GM18907 (cell line): Measurements from ENCODE around the gene RCAN3.

ENCODE experiments used
- ATAC-seq: cut with Tn5 transposase; IDR thresholded peaks from one replicate; pipeline ENCODE4 v1.9.1; 2021; ENCODE audit warnings: mild to moderate bottlenecking, moderate library complexity; ENCODE audit not compliant: unreplicated experiment

RCAN3 gene

DNA sequence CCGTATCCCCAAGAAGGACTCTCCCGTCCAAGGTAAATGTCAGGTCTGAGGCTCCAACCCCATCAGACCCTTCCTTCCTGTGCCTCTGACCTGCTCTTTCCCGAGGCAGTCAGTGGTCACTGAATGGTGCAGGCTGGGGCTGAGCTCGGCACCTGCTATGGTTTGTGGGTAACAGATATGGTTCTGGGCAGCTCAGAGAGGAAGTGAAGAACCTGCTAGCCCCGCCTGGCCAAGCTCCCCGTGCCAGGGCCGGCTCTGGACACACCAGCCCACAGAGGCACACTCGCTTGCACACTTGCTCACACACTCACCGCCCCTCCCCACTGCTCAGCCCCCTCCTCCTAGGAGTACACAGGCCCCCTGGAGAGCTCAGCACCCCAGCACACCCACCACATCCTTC, 69.7 kb downstream of the RCAN3 start:
- ATAC-seq: no peak

DNA sequence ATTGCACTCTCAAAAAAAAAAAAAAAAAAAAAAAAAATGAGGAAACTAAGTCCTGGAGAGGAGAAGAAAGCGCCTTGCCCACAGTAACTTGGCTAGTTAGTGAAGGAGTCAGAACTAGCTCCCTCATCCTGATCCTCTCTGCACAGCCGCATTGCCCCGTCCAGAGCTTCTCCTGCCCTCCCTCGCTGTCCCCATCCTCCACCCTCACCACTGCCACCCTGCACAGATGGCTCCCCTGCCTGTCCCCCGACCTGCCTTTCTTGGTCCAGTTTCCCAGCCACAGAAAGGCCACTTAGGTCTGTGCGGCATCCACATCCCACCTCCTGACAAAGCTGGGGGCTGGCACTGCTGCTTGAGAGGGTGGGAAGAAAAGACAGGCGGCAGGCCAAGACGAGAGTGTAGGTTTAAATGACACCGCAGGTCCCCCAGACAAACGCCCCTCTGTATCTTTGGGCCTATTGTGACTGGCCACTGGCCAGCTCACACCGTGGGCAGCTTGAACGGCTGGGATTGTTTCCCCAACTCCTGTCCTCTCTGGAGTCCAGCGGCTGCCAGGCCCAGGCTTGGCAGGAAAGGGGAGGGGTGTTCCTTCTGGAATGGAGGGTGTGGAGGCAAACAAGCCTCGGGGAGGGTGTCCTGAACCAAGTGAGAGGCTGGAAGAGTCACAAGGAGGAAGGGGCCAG, 73.4 kb downstream of the RCAN3 start:
- no peak for ATAC-seq

DNA sequence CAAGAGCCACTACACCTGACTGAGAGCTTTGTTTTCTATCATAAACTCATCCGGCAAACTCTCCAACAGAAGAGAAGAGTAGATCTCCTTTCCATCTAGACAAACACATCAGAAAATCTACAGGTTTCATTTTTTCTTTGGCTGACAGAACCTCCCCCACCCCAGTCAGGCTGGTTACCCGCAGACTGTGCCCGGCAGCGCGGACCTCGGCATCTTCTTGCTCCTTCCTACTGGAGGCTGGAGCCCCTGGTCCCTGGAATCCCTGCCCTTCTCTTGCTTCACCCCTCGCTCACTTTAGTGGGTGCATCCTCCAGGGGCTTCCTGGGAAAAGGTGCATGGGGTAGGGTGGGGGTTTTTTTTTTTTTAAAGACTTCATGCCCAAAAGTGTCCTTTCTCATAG, 76.2 kb downstream of the RCAN3 start:
- no peak for ATAC-seq

DNA sequence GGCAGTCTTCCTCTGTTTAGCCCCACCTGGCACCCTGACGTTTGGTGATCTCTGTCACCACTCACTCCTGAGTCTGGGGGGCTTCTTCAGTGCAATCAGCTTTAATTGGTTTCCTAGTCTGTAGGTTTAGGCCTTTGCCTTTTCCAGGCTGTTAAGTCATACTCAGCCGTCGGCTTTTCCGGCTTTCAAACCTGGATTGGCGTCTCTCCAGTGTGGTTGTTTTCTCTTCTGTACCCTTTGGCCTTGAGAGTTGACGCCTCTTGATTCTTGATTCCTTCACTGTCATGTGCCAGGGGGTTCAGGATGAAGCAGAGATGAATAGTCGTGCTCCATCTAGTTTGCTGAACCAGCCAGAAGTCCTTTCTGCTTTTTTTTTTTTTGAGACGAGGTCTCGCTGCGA, 78.1 kb downstream of the RCAN3 start:
- no peak for ATAC-seq

DNA sequence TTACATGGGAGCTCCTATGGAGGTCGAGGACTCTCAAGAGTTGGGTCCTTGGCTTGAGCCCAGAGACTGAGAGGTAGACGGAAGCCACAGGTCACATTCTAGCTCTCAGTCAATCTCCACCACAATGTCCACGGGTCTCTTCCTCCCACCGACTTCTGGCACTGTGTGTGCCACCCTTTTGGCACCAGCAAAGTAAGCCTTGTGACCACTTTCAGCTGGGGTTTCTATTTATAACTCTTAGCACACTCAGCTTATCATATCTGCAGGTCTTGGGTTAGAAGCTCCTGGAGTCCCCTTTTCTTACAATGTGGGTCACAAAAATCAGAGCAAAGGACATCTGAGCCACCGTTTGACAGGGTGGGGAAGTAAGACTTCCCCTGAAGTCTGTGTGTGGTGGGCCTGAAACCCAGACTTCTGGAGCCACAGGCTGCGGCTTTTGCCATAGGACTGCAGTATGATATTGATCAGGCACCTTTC, 81.6 kb downstream of the RCAN3 start:
- ATAC-seq: no peak

DNA sequence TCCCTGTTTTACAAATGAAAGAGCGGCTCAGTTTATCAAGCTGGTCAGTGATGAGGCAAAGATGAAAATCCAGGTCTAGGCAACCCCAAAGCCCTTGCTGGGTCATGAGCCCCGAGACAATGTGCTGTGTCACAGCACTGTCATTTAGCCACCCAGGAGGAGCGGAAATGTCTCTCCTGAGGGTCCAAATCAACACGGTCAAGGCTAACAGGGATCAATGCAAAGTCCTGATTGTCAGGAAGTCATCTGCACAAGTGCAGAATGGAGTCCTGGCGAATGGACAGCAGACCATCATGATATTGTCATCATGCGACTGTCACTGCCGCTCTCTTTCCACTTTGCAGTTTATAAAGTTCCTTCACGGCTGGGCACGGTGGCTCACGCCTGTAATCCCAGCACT, 83.5 kb downstream of the RCAN3 start:
- no peak for ATAC-seq

DNA sequence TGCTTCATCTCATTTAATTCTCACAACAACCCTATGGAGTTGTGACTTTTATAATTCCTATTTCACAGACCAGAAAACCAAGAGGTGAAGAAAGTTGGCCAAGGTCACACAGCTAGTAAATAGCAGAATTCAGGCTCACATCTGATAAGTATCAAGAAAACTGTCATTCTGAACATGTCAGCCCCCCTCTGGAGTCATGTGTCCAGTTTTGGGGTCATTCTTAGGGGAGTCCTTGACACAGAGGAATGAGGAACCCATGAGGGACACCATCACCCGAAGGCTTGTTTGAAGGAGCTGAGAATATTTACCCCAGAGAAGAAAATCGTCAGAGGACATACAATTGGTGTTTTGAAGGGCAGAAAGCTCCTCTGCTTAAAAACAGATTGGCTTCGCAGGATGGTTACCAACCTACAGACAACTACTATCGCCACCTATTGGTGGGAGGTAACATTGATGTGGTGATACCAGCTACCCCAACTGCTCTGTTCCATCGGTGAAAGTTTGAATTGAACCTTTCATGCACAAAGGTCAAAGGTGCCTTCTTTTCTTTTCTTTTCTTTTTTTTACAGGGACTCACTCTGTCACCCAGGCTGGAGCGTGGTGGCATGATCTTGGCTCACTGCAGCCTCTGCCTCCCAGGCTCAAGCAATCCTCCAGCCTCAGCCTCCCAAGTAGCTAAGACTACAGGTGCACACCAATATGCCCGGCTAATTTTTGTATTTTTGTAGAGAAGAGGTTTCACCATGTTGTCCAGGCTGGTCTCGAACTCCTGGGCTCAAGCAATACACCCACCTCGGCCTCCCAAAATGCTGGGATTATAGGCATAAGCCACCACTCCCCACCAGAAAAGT, 84.6 kb downstream of the RCAN3 start:
- no peak for ATAC-seq

DNA sequence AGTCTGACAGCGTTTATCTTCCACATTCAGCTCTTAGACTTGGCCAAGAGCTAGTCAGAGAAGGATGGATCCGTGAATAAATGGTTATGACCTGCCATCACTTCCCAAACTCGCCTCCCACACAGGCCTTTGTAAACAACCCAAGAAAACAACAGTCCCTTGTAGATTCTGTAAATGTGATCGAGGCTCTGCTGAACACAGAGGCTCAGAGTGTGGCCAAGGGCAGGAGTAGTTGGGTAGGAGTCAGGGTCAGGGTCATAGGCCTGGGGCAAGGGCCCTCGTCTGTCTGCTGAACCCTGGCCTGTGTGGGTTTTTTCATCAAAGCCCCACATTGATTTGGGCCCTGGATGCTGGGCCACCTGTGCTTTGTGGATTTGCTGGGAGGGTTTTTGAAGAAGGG, 85.9 kb downstream of the RCAN3 start:
- no peak for ATAC-seq

DNA sequence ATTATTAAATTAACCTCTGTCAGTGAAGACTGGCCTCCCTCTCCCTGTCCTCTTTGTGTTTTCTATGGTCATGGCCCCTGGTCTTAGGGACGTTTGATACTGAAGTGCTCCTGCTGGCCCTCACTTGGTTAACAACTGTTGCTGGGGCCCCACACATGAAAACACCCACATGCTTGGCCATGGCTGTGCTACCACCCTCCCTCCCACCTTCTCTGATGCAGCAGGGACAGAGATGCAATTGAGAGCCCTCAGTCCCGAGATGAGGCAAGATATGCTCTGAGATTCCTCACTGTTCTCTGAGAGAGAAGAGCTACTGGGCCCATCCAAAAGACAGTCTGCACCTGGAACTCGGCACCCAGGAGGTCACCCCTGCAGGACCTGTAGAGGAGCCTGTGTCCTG, 86.6 kb downstream of the RCAN3 start:
- ATAC-seq: no peak
